DMS53 treated with DMSO at 0.1 percent for 48 hours (cell line): ENCODE results near the gene SLC20A1.
A peak's percentile ranks its signal among the peaks of the same experiment; 100 is the strongest.
"Not testable (repeated sequence)": the region's sequence is repeated elsewhere in the genome, so short reads cannot be mapped to it uniquely, and the experiment has no call there.

Experiments used
- DNase-seq: peaks from one replicate; lab custom pipeline; 2025; ENCODE audit not compliant: unreplicated experiment; lab: John Stamatoyannopoulos, UW

Gene SLC20A1, protein sequence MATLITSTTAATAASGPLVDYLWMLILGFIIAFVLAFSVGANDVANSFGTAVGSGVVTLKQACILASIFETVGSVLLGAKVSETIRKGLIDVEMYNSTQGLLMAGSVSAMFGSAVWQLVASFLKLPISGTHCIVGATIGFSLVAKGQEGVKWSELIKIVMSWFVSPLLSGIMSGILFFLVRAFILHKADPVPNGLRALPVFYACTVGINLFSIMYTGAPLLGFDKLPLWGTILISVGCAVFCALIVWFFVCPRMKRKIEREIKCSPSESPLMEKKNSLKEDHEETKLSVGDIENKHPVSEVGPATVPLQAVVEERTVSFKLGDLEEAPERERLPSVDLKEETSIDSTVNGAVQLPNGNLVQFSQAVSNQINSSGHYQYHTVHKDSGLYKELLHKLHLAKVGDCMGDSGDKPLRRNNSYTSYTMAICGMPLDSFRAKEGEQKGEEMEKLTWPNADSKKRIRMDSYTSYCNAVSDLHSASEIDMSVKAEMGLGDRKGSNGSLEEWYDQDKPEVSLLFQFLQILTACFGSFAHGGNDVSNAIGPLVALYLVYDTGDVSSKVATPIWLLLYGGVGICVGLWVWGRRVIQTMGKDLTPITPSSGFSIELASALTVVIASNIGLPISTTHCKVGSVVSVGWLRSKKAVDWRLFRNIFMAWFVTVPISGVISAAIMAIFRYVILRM

DNA sequence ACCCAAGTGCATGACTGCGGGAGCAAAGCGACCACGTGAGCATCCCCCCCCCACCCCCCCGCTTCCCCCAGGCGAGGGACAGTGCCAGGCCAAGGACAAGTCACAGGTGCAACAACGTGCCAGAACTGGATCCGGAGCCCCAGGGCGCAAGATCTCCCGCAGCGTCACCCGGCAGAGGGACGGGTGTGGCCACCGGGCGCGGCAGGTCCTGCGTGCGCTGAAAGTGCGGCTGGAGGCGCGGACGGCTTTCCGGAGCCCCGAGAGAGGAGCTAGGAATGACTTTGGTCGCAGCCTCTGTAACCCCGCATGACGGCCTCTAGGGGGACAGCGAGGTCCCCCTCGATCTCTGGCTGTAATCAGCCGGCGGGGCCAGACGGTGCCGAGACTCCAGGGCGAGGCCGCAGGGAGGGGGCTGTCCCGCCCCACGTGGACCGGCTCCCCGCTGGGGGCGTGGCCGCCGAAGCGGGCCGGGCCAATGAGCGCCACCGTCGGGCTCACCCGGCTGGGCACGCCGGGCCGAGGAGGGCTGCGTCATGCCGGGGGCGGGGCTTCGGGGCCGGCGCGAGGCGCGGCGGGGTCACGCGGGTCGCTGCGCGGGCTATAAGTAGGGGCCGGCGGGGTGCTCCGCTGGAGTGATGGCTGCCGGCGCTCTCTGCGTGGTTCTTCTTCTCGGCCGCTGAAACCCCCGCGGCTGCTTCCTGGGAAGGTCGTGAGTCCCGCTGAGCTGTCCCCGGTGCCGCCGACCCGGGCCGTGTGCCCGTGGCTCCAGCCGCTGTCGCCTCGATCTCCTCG, at the start of gene SLC20A1:
SLC20A1 (plus strand) TSS at position 630 of the 792 bp plus-strand sequence. CDS start 890 bp downstream, outside the sequence.
- DNase-seq = peak; percentile 93

DNA sequence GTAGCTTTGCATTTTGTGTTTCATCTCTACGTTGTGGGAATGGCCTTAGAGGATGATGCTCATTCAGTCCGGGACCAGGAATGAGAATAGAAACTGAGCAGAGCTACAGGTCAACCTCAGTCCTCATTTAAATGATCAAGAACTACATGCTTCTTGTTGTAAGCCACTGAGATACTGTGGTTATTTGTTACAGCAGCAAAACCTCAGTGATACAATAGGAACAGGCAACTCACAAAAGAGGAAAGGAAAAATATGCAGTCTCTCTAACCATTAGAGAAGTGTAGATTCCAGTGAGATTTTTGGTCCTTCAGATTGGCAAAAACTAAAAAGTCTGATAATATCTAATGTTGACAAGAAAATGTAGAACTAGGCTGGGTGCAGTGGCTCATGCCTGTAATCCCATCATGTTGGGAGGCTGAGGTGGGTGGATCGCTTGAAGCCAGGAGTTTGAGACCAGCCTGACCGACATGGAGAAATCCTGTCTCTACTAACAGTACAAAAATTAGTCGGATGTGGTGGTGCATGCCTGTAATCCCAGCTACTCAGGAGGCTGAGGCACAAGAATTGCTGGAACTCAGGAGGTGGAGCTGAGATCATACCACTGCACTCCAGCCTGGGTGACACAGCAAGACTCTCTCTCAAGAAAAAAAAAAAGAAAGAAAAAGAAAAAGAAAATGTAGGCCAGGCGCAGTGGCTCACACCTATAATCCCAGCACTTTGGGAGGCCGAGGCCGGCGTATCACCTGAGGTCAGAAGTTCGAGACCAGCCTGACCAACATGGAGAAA, 48.0 kb upstream of the SLC20A1 start:
- DNase-seq = no peak

DNA sequence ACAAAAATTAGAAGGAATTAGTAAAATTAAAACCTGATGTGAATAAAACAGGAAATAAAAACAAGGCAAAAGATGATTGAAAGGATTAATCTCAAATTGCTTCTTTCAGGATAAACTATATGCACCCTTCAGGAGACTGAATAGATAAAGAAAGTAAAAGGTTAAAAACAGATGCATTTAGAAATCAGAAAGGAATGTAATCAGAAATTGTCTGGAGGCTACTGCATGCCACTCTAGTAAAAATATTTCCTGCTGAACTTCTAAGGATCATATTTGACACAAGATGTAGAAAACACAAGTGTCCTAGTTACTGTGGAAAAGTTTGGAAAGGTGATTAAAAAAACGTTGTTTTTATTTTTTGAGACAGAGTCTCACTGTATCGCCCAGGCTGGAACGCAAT, 45.1 kb upstream of the SLC20A1 start:
- DNase-seq = no peak

DNA sequence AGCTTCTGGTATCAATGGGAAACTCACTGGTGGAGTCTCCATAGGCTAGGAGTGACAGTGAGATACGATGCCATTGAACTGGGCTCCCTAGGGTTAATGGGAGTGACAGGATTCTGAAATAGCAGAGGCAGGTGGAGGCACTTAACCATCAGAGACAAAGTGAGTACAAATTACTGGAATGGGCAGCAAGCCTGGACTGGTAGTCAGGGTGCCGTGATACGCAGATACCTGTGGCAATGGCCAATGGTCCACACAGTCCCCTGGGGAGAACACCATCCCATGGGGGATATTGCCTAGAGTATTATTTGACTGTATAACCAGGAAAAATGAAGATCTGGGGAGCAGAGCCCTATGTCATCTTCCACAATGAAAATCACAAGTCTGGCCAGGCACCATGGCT, 44.0 kb upstream of the SLC20A1 start:
- DNase-seq = no peak

DNA sequence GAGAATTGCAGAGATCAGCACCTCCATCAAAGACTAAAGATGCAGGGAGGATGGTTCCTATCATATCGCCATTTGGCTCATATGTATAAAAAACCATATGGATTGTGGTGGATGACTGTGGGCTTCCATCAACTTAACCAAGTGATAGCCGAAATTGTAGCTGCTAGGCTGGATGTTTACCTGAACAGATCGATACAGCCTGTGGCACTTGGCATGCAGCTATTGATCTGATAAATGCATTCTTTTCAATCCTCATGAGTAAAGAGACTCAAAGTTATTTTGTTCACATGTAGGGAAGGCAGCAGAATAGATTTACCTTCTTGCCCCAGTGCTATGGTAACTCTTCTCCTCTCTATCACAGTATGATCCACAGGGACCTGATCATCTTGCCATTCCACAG, 42.8 kb upstream of the SLC20A1 start:
- DNase-seq = no peak

DNA sequence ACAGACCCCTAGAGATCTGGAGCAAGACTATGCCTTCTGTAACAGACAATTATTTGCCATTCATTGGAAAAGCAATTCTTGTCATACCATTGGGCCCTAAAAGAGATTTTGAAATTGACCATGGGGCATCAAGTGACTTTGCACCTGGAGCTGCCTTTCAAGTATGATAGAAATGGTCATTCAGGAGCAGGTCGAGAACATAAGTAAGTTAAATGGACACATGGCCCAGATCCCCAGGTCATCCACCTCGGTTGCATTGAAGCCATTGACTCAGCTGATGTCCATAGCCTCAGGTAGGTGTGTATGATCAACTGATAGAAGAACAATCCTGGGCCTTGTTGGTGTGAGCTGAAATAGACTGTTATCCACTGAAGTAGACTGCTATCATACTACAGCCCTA, 42.0 kb upstream of the SLC20A1 start:
- DNase-seq = no peak

DNA sequence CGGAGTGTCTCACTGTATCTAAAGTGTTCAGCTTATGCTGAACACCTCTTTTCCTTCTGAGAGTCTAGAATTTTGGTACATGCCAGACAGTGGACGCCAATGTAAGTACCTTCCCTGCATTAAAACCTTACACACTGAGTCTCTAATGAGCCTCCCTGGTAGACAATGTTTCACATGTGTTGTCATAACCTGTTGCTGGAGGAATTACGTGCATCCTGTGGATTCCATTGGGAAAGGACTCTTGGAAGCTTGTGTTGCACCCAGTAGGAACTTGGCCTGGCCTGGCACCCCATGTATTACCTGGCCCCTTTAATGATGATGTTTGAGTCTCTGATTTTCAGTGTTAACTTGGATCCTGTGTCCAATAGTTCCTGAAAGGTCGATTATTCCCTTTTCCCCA, 40.8 kb upstream of the SLC20A1 start:
- DNase-seq = no peak

DNA sequence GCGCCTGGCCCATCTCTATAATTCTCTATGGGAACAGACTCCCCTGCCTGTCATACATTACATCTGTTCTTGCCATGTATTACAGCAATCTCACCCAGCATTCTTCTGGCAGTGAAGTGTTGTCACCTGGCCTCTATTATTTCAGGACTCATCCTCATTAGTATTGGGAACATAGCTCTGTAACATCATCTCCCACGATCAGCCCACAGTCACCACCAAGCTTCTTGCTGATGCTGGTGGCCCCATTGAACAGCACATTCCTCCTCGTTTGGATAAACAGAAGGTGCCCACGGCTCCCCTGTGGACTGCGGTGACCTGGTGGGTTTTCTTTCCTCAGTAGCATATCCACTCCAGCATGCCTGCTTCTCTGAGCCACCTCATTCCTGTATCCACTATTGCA, 39.8 kb upstream of the SLC20A1 start:
- DNase-seq = no peak

DNA sequence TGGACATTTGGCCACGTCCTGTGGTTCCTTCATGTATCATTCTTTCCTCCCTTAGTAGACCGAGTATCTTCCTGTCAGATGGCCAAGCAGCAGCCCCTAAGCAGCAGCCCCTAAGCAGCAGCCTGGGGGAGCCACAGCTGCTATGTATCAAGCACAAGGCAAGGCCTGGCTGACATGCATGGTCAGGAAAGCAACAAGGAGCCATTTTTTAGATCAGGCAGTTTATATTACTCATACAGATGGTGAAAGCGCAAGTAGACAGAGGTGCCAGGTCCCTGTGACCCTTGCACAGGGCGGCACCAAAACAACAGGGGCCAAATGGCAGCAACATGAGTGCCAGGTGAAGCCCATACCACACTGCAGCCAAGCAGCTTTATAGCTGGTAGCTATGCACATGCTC, 39.2 kb upstream of the SLC20A1 start:
- no peak for DNase-seq

DNA sequence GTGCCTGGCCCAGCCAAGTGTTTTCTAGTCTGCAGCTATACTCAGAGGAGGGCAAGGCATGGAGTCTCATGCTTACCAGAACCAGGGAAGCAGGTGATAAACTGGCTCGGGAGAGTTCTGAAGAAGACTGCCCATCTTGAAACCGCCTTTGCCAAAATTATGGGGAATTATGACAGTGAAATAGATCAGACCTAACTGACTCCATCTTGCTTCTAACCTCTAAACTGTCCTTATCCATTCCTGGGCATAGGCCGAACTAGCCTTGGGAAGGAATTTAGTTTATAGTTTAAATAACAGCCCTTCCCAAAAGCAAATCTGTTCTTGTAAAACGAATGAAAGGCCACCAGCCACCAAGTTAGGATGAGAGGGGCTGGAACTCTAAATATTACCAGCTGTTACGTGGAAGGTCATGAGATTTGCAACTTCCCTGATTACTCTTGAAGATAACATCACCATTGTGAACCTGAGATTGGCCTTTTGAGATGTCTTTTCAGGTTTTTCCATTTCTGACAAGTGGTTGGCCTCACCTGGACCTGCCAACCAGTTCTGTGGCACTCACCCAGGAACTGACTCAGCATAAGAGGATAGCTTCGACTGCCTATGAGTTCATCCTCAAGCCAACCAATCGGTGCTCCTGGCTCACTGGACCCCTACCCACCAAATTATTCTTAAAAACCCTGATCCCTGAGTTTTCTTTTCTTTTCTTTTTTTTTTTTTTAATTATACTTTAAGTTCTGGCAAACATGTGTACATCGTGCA, 37.9 kb upstream of the SLC20A1 start:
- no peak for DNase-seq

DNA sequence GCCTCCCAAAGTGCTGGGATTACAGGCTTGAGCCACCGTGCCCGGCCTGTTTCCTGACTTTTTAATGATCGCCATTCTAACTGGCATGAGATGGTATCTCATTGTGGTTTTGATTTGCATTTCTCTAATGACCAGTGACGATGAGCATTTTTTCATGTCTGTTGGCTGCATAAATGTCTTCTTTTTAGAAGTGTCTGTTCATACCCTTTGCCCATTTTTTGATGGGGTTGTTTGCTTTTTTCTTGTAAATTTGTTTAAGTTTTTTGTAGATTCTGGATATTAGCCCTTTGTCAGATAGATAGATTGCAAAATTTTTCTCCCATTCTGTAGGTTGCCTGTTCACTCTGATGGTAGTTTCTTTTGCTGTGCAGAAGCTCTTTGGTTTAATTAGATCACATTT, 36.4 kb upstream of the SLC20A1 start:
- DNase-seq = not testable (repeated sequence)

DNA sequence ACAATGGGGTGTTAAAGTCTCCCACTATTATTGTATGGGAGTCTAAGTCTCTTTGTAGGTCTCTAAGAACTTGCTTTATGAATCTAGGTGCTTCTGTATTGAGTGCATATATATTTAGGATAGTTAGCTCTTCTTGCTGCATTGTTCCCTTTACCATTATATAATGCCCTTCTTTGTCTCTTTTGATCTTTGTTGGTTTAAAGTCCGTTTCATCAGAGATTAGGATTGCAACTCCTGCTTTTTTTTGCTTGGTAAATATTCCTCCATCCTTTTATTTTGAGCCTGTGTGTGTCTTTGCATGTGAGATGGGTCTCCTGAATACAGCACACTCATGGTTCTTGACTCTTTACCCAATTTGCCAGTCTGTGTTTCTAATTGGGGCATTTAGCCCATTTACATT, 33.5 kb upstream of the SLC20A1 start:
- not testable (repeated sequence) for DNase-seq

DNA sequence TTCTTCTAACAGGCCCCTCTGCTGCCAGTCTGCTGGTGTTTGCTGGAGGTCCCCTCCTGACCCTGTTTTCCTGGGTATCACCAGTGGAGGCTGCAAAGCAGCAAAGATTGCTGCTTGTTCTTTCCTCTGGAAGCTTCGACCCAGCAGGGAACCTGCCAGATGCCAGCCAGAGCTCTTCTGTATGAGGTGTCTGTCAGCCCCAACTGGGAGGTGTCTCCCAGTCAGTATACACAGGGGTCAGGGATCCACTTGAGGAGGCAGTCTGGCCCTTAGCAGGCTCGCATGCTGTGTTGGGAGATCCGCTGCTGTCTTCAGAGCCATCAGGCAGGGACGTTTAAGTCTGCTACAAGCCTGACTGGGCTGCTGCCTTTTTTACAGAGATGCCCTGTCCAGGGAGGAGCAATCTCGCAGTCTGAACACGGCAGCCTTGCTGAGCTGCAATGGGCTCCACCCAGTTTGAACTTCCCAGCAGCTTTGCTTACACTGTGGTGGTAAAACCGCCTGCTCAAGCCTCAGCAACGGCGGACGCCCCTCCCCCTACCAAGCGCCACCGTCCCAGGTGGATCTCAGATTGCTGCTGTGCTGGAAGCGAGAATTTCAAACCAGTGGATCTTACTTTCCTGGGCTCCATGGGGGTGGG, 31.4 kb upstream of the SLC20A1 start:
- no peak for DNase-seq

DNA sequence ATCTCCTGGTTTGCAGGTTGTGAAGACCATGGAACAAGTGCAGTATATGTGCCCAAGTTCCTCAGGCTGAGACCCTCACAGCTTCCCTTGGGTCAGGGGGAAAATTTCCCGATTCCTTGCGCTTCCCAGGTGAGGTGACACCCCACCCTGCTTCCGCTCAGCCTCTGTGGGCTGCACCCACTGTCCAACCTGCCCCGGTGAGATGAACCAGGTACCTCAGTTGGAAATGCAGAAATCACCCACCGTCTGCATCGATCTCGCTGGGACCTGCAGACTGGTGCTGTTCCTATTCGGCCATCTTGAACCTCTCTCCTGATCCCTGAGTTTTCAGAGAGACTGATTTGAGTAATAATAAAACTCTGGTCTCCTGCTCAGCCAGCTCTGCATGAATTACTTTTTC, 30.7 kb upstream of the SLC20A1 start:
- DNase-seq = no peak

DNA sequence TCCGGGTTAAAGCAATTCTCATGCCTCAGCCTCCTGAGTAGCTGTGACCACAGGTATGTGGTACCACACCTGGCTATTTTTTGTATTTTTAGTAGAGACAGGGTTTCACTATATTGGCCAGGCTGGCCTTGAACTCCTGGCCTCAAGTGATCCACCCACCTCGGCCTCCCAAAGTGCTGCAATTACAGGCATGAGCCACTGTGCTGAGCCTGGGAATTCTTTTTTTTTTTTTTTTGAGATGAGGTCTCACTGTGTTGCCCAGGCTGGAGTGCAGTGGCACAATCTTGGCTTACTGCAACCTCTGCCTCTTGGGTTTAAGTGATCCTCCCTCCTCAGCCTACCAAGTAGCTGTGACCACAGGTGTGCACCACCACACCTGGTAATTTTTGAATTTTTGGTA, 29.9 kb upstream of the SLC20A1 start:
- DNase-seq = not testable (repeated sequence)

DNA sequence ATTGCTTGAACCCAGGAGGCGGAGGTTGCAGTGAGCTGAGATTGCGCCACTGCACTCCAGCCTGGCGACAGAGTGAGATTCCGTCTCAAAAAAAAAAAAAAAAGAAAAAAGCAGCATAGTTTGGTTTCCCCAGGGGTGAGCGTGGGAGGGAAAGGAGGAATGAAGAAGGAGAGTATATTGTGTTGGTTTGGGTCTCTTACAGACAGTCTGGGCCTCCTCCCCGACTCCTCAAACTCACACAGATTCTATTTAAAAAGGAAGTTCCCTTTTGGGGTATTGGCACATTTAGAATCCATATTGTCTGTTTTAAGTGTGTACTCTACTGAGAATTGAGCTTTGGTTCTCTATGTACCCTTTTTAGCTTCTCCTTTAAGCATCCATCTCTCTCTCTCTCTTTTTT, 27.4 kb upstream of the SLC20A1 start:
- DNase-seq = no peak

DNA sequence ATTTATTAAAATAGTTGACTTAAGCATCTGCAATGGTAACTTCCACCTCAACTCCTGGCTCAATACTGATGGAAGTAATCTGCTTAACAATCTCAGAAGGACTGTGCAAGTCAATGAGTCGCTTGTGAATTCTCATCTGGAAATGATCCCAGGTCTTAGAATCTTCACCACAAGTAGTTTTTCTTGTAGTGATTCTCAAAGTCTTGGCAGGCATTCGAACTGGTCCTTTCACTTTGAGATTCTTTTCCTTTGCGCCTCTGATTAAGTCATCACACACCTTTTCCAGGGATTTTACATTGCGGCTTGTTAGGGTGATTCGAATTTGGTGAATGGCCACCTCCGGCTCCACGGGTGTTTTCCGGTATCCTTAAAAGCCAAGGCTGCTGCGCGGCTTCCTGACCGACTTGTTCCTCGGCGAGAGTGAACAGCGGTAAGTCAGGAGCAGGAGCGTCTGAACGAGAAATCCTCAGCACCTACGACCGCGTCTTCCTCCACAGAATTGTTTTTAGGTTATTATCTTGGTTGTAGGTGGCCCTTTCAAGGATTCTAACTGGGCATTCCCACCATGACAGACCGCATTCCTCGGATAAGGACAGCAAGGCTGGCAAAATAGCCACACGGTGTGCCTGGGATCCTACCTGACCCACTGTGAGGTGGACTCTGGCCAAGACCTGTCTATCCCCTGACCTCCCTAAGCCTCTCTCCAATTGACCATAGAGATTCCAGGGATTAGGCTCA, 23.8 kb upstream of the SLC20A1 start:
- DNase-seq = no peak

DNA sequence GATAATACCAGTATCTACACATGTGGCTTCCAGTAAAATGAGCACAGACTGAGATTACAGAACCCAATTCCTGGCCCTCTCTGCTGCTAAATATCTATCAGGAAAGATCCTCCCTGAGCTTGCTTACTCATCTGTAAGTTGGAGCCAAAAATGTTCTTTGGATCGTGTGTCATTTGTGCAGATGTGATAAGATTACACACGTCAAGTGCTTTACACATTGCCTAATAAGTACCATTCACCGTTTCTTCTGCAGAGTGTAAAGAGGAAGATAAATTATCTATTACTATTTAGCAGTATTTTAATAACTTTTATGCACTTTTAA, 23.2 kb upstream of the SLC20A1 start:
- no peak for DNase-seq
